ENCODE measurements around the gene COL25A1.

COL25A1 gene

DNA sequence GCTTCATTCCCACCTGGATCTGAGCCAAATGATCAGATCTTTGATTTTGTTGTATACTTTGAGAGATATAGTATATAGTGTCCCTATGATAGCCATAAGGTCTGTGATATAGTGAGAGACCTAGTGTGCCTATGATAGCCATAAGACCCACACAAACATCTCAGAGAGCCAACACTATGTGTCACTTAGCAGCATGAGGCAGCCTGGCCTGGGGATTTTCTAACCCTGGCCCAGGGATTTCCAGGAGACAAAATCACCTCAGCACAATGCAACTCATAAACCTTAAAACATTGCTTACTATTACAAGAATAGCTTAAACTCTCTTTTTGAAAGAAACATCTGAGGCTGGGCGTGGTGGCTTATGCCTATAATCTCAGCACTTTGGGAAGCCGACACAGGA is 23.2 kb upstream of the COL25A1 start:
- no peak for DNase-seq (ENCODE audit: low read depth)
- no peak overlapping the region for H3K4me3 ChIP-seq (ENCODE audit: low read depth, low read length)
- TF ChIP-seq POLR2A (IDR thresholded peaks at IDR 0.05; ENCODE audit: extremely low read depth, insufficient read length), result no peak
- TF ChIP-seq, protein P1, sequence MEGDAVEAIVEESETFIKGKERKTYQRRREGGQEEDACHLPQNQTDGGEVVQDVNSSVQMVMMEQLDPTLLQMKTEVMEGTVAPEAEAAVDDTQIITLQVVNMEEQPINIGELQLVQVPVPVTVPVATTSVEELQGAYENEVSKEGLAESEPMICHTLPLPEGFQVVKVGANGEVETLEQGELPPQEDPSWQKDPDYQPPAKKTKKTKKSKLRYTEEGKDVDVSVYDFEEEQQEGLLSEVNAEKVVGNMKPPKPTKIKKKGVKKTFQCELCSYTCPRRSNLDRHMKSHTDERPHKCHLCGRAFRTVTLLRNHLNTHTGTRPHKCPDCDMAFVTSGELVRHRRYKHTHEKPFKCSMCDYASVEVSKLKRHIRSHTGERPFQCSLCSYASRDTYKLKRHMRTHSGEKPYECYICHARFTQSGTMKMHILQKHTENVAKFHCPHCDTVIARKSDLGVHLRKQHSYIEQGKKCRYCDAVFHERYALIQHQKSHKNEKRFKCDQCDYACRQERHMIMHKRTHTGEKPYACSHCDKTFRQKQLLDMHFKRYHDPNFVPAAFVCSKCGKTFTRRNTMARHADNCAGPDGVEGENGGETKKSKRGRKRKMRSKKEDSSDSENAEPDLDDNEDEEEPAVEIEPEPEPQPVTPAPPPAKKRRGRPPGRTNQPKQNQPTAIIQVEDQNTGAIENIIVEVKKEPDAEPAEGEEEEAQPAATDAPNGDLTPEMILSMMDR (IDR thresholded peaks at IDR 0.05; ENCODE audit: low read depth, low read length), result no peak
- TF ChIP-seq, protein P2, sequence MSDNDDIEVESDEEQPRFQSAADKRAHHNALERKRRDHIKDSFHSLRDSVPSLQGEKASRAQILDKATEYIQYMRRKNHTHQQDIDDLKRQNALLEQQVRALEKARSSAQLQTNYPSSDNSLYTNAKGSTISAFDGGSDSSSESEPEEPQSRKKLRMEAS (IDR thresholded peaks at IDR 0.05; ENCODE audit: low read depth, low read length), result no peak
- no peak for TF ChIP-seq MYC (IDR thresholded peaks at IDR 0.05; ENCODE audit: low read depth, low read length)

DNA sequence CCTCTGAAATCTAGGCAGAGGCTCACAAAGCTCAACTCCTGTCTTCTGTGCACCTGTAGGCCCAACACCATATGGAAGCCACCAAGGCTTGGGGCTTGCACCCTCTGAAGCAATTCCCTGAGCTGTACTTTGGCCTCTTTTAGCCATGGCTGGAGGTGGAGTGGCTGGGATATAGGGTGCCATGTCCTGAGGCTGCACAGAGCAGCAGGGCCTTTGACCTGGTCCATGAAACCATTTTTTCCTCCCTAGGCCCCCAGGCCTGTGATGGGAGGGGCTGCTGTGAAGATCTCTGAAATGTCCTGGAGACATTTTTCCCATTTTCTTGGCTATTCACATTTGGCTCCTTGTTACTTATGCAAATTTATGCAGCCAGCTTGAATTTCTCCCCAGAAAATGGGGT is 20.9 kb upstream of the COL25A1 start:
- TF ChIP-seq, protein P1 (IDR thresholded peaks at IDR 0.05; ENCODE audit: low read depth, low read length), result no peak
- TF ChIP-seq MYC (IDR thresholded peaks at IDR 0.05; ENCODE audit: low read depth, low read length), result no peak
- TF ChIP-seq, protein P2 (IDR thresholded peaks at IDR 0.05; ENCODE audit: low read depth, low read length), result no peak
- TF ChIP-seq POLR2A (IDR thresholded peaks at IDR 0.05; ENCODE audit: extremely low read depth, insufficient read length), result no peak
- DNase-seq (ENCODE audit: low read depth), result no peak
- no peak overlapping the region for H3K4me3 ChIP-seq (ENCODE audit: low read depth, low read length)

DNA sequence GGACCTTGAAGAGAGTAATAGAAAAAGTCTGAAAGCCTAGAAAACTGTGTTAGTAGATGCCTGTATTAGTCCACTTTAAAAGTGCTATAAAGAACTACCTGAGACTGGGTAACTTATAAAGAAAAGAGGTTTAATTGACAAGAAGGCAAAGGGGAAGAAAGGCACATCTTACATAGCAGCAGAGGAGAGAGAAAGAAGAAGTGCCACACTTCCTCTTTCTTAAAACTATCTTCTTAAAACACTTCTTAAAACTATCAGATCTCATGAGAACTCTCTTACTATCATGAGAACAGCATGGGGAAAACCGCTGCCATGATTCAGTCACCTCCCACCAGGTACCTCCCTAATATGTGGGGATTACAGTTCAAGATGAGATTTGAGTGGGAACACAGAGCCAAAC is 18.8 kb upstream of the COL25A1 start:
- peak; percentile 8 for DNase-seq (ENCODE audit: low read depth)

DNA sequence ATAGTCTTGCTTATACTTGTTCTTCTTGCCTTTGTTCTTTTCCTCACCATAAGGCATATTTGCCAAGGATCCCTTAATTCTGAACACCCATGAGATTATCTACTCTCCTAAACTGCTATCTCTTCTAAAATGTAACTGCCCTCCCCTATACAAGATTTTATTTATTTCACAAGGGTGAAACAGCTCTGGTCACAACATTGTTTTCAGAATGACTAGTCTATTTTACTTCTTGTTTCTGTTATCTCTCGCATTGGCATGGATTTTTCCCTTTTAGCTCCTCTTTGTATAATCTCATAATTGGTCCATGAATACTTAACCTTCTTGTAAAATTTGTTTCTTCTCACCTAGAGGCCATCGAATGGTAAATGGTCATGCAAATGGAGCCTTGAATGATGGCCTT is 17.2 kb upstream of the COL25A1 start:
- H3K4me3 ChIP-seq (ENCODE audit: low read depth, low read length), result no peak overlapping the region
- DNase-seq (ENCODE audit: low read depth), result no peak
- TF ChIP-seq, protein P2 (IDR thresholded peaks at IDR 0.05; ENCODE audit: low read depth, low read length), result no peak
- TF ChIP-seq, protein P1 (IDR thresholded peaks at IDR 0.05; ENCODE audit: low read depth, low read length), result no peak
- TF ChIP-seq MYC (IDR thresholded peaks at IDR 0.05; ENCODE audit: low read depth, low read length), result no peak
- no peak for TF ChIP-seq POLR2A (IDR thresholded peaks at IDR 0.05; ENCODE audit: extremely low read depth, insufficient read length)

More for the DNA sequence above, 18.8 kb upstream of the COL25A1 start:
- no peak overlapping the region for H3K4me3 ChIP-seq (ENCODE audit: low read depth, low read length)
- TF ChIP-seq, protein P1 (IDR thresholded peaks at IDR 0.05; ENCODE audit: low read depth, low read length), result no peak
- TF ChIP-seq, protein P2 (IDR thresholded peaks at IDR 0.05; ENCODE audit: low read depth, low read length), result no peak
- no peak for TF ChIP-seq POLR2A (IDR thresholded peaks at IDR 0.05; ENCODE audit: extremely low read depth, insufficient read length)
- TF ChIP-seq MYC (IDR thresholded peaks at IDR 0.05; ENCODE audit: low read depth, low read length), result no peak

DNA sequence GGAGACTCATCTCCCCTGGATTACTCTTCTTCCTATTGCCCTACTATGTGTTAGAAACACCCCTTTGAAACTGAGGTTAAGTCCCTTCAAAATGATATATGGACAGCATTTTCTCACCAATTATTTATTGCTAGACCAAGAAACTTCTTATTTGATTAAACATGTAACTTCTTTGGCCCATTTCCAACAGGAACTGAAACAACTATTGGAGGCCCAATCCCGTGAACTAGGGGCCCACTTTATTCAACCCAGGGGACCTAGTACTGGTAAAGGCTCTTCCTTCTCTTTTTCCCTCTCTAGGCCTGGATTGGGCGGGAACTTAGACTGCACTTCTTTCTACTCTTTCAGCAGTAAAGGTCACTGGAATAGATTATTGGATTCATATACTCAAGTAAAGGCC is 16.7 kb upstream of the COL25A1 start:
- TF ChIP-seq, protein P1 (IDR thresholded peaks at IDR 0.05; ENCODE audit: low read depth, low read length), result no peak
- TF ChIP-seq POLR2A (IDR thresholded peaks at IDR 0.05; ENCODE audit: extremely low read depth, insufficient read length) (no peak), MYC (IDR thresholded peaks at IDR 0.05; ENCODE audit: low read depth, low read length) (no peak)
- TF ChIP-seq, protein P2 (IDR thresholded peaks at IDR 0.05; ENCODE audit: low read depth, low read length), result no peak
- no peak for DNase-seq (ENCODE audit: low read depth)
- H3K4me3 ChIP-seq (ENCODE audit: low read depth, low read length), result no peak overlapping the region

All from NB4 (cell line).